Cerebellar cortex (tissue), 1 donor: ENCODE measurements around the gene GPC2.
"Not testable (repeated sequence)": the region's sequence is repeated elsewhere in the genome, so short reads cannot be mapped to it uniquely, and the experiment has no call there.

Source experiments
- DNase-seq: peaks from one replicate; pipeline ENCODE4 v3.0.0-alpha.2; 2015; ENCODE audit warnings: low spot score

The GPC2 gene

DNA sequence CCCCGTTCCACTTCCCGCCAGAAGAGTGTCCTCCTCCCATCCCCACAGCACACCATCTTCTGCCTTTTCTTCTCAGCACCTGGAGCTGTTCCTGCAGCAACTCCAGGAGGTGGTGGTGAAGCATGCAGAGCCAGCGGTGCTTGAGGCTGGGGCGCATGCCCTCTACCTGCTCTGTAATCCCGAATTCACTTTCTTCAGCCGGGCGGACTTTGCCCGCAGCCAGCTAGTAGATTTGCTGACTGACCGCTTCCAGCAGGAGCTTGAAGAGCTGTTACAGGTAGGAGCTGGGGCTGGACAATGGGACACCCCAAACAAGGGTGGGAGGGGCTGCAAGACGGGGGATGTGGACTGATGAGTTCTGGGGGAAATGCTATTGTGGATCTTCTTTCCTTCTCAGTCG lies 23.5 kb upstream of the GPC2 start:
- no peak for DNase-seq

DNA sequence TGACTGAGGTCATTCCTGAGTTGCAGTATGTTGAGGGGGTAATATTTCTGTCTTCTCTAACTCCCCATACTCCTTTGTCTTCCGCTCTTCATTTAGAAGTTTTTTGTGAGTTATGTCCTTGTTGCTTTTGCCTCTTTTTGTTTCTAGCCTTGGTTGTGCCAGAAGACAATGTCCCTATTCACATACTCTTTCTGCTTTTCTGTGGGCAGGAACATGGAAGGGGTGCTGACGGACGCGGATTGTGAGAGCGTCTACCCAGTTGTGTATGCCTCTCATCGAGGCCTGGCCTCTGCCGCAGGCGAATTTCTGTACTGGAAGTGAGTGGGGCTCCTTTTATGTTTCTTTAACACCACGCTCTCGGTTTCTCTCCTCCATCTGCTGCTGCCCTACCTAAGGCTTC lies 21.1 kb upstream of the GPC2 start:
- no peak for DNase-seq

DNA sequence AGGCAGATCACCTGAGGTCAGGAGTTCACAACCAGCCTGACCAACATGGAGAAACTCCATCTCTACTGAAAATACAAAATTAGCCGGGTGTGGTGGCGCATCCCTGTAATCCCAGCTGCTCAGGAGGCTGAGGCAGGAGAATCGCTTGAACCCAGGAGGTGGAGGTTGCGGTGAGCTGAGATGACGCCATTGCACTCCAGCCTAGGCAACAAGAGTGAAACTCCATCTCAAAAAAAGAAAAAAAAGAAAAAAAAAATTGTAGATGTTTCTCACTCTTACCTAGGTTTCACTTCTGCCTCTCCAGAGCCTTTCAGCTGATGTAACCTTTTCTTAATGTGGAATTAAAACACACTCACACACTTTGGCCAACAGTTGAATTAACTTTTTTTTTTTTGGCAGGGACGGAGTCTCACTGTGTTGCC lies 18.7 kb upstream of the GPC2 start:
- DNase-seq: not testable (repeated sequence)

DNA sequence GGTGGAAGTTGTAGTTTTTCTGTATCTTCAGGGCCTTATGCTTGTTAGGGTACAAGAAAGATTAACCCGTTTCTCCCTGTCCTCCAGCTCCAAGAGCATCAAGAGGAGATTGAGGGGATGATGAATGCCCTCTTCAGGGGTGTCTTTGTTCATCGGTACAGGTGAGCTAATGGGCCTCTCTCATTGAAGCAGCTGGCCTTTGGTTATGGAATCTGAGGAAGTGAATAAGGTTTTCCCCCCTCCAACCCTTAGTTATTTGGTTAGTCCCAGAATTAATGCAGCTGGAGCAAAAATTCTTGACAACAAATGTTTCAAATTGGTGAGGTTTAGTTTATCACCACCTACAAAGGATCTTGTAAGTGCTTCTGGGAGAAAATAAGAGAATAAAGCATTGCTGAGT lies 18.0 kb upstream of the GPC2 start:
- DNase-seq: no peak

DNA sequence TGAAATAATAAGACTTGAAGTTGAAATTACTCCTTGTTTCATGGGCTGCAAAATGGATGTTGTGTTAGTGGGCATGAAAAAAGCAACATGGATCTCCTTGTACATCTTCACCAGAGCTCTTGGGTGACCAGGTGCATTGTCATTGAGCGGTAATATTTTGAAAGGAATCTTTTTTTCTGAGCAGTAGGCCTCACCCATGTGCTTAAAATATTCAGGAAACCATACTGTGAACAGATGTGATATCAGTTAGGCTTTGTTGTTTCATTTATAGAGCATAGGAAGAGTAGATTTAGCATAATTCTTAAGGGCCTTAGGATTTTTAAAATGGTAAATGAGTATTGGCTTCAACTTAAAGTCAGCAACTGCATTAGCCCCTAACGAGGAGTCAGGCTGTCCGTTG lies 15.8 kb upstream of the GPC2 start:
- no peak for DNase-seq

DNA sequence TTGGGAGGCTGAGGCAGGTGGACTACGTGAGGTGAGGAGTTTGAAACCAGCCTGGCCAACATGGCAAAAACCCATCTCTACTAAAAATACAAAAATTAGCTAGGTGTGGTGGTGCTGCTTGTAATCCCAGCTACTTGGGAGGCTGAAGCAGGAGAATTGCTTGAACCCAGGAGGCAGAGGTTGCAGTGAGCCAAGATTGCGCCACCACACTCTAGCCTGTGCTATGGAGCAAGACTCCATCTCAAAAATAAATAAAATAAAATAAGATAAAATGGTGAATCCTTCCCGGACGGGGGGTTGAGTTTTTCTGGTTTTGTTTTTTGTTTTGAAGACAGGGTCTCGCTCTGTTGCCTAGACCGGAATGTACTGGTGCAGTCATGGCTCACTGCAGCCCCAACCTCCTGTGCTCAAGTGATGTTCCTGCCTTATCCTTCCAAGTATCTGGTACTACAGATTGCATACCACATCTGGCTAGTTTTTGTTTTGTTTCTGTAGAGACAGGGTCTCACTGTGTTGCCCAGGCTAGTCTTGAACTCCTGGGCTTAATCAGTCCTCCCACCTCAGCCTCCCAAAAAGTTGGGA lies 15.2 kb upstream of the GPC2 start:
- DNase-seq: not testable (repeated sequence)

DNA sequence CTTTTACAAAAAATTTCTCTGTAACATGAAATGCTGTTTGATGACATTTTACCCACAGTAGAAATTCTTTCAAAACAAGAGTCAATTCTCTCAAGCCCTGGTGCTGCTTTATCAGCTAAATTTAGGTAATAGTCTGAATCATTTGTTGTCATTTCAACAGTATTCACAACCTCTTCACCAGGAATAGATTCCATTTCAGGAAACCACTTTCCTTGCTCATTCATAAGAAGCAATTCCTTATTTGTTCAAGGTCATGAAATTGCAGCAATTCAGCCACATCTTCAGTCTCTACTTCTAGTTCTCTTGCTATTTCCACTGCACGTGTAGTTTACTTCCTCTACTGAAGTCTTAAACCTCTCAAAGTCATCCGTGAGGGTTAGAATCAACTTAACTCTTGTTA lies 14.6 kb upstream of the GPC2 start:
- no peak for DNase-seq

DNA sequence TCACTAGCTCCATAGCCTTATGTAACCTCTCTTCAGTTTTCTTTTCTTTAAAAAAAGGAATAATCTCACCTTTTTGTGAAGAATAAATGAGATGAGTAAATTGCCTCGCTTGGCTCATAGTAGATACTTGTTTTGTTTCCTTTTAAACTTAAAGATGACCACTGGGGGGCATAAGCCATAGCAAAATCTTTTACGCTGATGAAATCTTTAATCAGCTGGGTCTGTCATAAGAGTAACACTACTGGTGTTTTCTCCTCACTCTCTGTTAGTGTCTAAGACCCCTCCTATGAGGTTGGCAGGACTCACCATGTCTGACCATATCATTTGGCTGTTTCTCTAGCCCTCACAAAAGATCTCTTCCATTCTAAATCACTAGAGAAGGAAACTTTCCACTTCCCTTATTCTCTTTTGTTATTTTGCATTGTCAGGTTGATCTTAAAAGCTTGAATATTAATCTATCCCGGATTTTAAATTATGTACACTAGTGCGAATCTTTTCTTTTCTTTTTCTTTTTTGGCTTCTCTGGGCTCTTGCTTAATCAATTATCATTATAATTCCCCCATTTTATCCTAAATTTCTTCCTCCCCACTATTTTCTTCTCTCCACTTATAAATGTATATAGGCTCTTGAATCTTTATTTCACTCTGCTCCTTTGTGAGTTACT lies 13.0 kb upstream of the GPC2 start:
- no peak for DNase-seq

DNA sequence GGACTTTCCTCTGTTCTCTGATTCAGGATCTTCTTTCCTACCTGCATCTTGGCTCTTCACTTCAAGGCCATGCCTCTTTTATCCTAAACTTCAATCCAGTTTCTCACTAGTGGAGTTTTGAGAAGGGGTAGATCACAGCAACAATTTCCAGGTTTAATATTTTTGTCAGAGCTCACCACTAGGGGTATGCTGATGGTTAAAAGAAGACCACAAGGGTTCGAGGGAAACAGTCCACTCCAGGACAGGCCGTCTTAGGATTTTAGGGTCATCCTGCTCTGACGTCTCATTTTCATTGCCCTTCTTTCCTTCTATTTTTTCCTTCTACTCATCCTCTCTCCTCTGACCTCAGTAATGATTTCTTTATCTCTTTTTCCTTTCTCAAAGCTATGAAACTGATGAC lies 11.9 kb upstream of the GPC2 start:
- no peak for DNase-seq

DNA sequence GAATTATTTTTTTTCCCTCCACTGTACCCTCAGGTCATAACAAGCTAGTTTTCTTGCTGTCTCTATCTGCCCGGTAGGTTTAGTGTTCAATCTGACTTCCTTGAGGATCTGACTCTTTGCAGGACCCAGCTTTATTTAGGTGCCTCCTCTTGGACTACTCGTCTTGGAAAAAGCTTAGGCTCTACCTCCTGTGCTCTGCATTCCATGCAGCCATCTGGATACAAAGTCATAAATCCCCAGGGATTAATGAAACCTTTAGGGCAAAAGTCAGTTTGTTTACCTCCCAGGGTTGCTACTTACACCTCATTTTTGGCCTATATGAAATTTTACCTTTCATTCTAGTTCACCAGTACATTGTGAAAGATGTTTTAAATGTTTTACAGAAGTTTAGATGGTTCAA lies 8.5 kb upstream of the GPC2 start:
- DNase-seq: no peak

DNA sequence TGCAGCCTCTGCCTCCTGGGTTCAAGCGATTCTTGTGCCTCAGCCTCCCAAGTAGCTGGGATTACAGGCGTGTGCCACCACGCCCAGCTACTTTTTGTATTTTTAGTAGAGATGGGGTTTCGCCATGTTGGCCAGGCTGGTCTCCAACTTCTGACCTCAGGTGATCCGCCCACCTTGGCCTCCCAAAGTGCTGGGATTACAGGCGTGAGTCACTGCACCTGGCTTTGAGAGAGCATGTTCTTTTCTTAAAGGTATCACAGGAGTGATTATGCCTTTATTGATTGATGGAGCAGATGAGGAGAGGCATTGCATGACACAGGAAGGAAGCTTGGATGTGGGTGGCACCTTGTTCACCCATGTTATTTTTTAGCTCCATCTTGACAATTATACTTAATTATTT lies 5.9 kb upstream of the GPC2 start:
- DNase-seq: not testable (repeated sequence)

DNA sequence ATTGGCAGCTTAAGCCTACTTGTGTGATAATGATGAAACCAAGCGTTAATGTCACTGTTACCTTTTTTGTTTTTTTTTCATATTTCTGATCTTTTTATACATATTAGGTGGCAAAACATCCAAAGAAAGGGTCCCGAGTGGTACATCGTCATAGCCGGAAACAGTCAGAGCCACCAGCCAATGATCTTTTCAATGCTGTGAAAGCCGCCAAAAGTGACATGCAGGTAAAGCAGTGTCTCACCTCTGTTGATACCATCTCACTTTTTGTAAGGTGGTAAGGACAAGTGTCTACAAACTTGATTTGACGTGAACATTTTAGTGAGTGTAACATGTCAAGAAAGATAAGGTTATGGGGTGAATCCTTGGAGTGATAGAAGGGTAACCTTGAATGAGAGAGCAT lies 5.4 kb upstream of the GPC2 start:
- DNase-seq: not testable (repeated sequence)

DNA sequence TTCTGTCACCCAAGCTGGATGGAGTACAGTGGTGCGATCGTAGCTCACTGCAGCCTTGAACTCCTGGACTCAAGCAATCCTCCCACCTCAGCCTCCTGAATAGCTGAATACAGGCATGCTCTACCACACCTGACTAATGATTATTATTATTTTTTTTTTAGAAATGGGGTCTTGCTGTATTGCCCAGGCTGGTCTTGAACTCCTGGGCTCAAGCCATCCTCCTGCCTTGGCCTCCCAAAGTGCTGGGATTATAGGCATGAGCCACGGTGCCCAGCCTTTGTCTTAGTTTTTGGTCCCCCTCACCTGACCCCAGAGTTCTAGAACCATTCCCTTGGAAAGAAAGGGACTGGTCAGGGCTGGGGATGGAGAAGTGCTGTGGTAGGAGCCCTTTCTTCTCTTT lies 2.9 kb upstream of the GPC2 start:
- DNase-seq: not testable (repeated sequence)

DNA sequence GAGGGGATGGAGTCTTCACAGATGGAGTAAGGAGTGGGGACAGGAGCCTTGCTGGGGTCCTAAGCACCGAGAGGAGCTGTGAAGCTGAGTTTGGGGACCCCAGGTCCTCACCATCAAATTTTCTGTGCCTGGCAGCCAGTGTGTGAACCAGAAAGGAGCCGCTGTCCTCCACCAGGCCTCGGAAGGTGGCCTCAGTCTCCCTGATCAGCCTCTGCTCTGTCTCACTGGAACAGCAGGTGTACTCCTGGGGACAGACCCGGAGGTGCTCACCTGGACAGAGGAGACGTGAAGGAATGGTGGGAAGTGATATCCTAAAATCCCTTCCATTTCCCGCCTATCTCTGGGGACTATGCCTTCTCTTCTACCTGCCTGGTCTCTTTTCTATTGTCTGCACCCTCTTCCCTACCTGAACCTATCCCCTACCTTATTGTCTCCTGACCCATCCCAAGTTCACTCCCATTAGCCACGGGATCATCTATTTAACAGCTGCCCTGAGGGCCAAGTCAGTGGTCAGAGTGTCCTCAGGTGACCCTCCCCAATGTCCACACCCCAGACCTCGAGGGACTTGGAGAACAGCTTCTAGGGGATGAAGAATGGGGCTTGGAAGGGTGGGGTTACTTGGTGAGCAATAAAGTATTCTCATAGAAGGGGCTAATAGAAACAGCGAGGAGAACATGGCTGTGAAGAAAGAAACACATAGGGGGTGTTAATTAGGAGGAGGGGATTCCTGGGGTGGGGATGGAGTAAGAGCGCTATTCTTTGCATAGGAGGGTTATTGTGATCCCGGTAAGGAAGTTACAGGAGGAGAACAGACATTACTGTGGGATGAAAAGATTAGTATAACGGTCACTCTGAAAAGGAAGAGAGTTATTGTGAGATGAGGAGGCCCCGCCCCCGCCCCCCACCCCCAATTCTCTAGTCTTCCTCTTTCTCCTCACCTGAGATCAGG lies 811 bp downstream of the GPC2 start:
- no peak for DNase-seq

DNA sequence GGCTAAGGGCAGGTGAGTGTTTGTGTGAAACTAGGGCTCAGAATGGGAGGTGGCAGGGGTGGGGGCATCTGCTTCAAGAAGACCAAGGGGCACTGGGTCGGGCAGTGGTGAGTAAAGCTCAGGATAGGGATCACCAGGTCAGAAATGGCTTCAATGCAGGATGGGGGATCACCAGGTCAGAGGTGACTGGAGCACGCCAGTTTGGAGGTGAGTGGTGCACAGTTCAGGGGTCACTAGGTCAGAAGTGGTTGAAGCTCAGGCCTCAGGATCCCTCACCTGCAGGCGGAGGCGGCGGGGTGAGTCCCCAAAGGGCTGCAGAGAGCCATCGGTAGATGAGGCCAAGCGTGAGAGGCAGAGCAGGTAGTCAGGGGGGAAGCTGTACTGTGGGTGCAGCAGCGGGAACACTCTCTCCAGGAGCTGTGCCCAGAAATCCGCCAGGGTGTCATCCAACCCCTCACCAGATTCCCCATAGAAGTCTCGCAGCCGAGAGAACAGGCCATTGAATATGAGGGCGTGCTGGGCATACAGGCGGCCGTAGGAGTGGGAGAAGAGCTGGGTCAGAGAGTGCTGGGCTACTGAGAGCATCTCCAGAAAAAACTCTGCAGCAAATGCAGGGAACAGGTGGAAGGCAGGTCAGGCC lies 1.8 kb downstream of the GPC2 start:
- DNase-seq: no peak

DNA sequence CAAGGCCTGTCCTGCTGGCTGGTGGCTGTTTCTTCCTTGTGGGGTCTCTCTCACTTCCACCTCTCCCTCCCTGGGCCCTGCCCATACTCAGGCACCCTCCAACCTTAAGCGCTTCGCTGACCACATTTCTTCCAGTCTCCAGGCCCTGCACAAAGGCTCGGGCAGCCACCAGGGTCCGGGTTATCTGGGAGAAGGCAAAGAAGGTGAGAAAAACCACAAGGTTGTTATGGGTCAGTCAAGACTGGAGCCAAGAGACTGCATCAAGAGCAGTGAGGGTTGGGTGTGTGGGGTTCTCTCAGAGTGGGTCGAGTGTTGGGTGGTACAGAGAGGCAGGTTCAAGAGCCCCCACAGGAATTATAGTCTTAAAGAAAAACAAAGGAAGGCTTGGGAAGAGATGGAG lies 2.6 kb downstream of the GPC2 start:
- DNase-seq: no peak

DNA sequence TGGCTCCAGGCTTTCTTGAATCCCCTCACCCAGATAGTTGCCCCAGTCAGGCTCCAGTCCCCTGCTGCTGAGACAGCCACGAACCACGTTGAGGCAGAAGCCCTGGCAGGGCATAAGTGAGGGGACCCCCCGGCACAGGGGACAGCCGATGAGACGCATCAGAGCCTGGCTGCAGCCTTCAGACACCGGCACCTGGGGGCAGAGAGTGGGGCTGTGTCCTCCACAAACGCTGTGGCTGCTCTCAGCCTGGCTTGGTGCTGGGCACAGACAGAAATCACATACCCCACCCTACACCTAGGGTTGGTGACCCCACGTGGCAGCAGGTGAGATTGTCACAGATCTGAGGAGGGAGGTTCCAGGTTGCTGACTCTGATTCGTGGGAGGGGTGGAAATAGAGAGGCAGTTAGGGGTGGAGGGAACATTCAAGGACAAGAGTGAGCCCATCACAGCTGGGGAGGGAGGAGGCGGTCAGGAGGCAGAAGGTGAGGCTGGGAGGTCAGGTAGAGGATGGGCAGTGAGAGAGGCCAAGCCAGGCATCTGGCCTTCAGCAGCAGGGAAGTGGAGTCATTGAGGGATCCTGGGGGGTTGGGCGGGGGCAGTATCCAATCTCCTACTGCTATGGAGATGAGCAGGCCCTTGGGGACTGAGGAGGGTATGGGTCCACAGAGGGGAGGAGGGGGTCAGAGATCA lies 3.2 kb downstream of the GPC2 start:
- DNase-seq: no peak

DNA sequence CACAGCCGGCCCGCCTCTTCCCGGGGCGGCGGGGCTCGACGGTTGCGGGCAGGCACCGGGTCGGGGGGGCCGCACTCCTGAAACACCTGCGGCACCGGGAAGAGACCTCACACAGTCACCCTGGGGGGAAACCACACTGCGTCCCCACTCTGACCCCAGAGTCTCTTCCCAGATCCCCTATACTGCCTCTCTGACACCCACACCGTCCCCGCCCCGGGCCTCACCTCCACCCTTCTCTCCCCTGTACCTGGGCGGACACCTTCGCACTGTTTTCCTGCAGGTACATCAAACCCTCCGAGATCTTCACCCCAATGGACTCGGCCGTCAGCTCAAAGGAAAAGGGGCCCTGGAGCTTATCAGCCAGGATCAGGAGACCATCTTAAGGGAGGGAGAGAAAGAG lies 5.3 kb downstream of the GPC2 start:
- no peak for DNase-seq

DNA sequence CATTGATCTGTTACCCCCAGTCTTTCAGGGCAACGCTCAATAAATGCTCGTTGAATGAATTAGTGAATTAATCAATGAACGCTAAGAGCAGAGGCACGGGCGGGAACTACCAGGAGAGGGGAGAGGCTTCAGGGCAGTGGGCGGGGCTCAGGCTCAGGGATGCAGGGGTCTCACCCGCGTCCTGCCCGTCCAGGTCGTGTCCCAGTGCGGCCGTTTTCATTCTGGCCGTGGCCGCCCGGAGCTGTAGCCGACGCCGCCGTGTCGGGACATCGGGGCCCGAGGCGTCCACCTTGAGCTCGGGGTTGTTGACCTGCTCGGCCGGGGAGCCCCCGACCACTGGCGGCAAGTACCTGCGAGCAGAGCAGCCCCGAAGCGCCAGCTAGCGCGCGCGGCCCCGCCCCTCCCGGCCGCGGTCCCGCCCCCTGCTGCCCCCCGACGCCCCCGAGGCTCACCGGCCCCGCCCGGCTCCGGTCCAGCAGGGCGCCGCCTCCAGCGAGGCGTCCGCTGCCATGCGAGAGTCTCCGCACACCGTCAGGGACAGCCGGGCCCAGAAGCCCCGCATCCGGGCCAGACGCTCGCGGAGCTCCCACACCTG lies 6.0 kb downstream of the GPC2 start:
- no peak for DNase-seq

DNA sequence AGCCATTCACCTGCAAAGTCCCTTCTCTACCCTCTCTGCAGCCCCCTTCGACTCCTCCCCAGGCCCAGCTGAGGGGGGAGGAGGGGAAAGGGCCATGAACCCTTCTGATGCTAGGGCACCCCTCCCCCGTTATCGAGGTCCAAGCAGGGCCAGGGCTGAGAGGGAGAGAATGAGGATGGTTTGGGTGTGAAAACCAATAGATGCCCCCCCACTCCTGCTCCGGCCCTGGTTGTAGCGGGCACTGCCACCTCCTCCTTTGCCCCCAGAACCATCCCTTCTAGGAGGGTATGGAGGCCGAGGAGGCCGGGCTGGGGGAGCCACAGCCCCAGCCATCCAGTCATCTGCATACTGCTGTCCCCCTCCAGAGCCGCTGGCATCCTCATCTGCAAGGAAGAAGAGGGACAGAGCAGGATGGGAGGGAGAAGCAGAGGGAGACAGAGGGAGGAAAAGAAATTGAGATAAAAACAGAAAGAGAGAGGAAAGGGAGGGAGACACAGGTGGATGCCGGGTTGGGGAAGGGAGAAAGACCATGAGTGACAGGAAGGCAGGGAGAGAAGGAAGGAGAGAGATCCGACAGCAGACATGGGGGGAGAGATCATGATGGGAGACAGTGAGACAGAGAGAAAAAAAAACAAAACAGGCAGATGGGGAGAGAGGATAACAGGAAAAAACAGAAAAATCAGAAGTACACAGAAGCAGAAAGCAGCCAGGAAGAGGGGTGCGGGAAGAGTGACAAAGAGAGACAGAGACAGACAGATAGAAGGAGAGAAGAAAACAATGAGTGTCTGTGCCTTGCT lies 6.9 kb downstream of the GPC2 start:
- no peak for DNase-seq
